Measurements from ENCODE around the gene ITGA7. TPM values are rescaled to one million over a fixed set of nuclear protein-coding genes. Genes with fewer than 3 reads are reported as not detected.
A peak's percentile ranks its signal among the peaks of the same experiment; 100 is the strongest.

Gene ITGA7
- total RNA-seq, 1 donor from 2014 or later: 2.0 TPM

GRCh38 chr12:55705782-55706402, 1.8 kb downstream of the ITGA7 start:
- peak; percentile 41 for TF ChIP-seq CTCF (IDR thresholded peaks at IDR 0.05; ENCODE audit: insufficient read depth, low read length, poor library complexity, severe bottlenecking)
- Histone ChIP-seq H3K36me3 (ENCODE audit: control insufficient read depth, insufficient read depth, low read length) (no peaks in the 10 kb centered on the region), H3K27me3 (ENCODE audit: control insufficient read depth, insufficient read depth, low read length) (peaks cover 6% of the 10 kb centered on the region), H3K4me3 (ENCODE audit: low read depth, low read length) (no peak overlapping the region)
- no peak for DNase-seq (ENCODE audit: low read depth)

- H3K27me3 ChIP-seq (ENCODE audit: control insufficient read depth, insufficient read depth, low read length): peaks cover 6% of the 10 kb centered on the region
- no peak for TF ChIP-seq CTCF (IDR thresholded peaks at IDR 0.05; ENCODE audit: insufficient read depth, low read length, poor library complexity, severe bottlenecking)
- no peak overlapping the region for H3K4me3 ChIP-seq (ENCODE audit: low read depth, low read length)
- no peaks in the 10 kb centered on the region for H3K36me3 ChIP-seq (ENCODE audit: control insufficient read depth, insufficient read depth, low read length)
- DNase-seq (ENCODE audit: low read depth): no peak
These were observed 2.6 kb downstream of the ITGA7 start for GRCh38 chr12:55704824-55705718.

GRCh38 chr12:55703901-55704761, 3.6 kb downstream of the ITGA7 start:
- Histone ChIP-seq H3K4me3 (ENCODE audit: low read depth, low read length) (no peak overlapping the region), H3K27me3 (ENCODE audit: control insufficient read depth, insufficient read depth, low read length) (peaks cover 3% of the 10 kb centered on the region), H3K36me3 (ENCODE audit: control insufficient read depth, insufficient read depth, low read length) (no peaks in the 10 kb centered on the region)
- no peak for DNase-seq (ENCODE audit: low read depth)
- no peak for TF ChIP-seq CTCF (IDR thresholded peaks at IDR 0.05; ENCODE audit: insufficient read depth, low read length, poor library complexity, severe bottlenecking)

GRCh38 chr12:55703288-55703687, 4.4 kb downstream of the ITGA7 start:
- no peak for DNase-seq (ENCODE audit: low read depth)
- H3K4me3 ChIP-seq (ENCODE audit: low read depth, low read length): no peak overlapping the region
- no peak for TF ChIP-seq CTCF (IDR thresholded peaks at IDR 0.05; ENCODE audit: insufficient read depth, low read length, poor library complexity, severe bottlenecking)
- no peaks in the 10 kb centered on the region for H3K36me3 ChIP-seq (ENCODE audit: control insufficient read depth, insufficient read depth, low read length)
- H3K27me3 ChIP-seq (ENCODE audit: control insufficient read depth, insufficient read depth, low read length): peaks cover 3% of the 10 kb centered on the region

GRCh38 chr12:55702861-55703260, 4.8 kb downstream of the ITGA7 start:
- no peak for DNase-seq (ENCODE audit: low read depth)
- Histone ChIP-seq H3K36me3 (ENCODE audit: control insufficient read depth, insufficient read depth, low read length) (no peaks in the 10 kb centered on the region), H3K4me3 (ENCODE audit: low read depth, low read length) (no peak overlapping the region), H3K27me3 (ENCODE audit: control insufficient read depth, insufficient read depth, low read length) (peaks cover 3% of the 10 kb centered on the region)
- TF ChIP-seq CTCF (IDR thresholded peaks at IDR 0.05; ENCODE audit: insufficient read depth, low read length, poor library complexity, severe bottlenecking): no peak
